Large intestine (tissue), 3 donors: ENCODE results near the gene LIN7C. TPM values are rescaled to one million over a fixed set of nuclear protein-coding genes. Genes with fewer than 3 reads are reported as not detected.

ENCODE experiments used
- DNase-seq, 2 donors: peaks; one replicate each; pipeline versions ENCODE4 v3.0.0 to v3.0.0-alpha.2; 2013
- H3K27ac ChIP-seq: one replicate; pipeline ENCODE4 v1.5.1; 2013; ENCODE audit warnings: low read length
- H3K27me3 ChIP-seq: 2 replicates; pipeline ENCODE4 v1.6.1; 2013; ENCODE audit warnings: low read length; ENCODE audit not compliant: control insufficient read depth, insufficient read depth
- H3K36me3 ChIP-seq: 2 replicates; pipeline ENCODE4 v1.6.1; 2013; ENCODE audit warnings: low read length; ENCODE audit not compliant: control insufficient read depth, insufficient read depth
- H3K4me1 ChIP-seq: one replicate; pipeline ENCODE4 v1.6.1; 2013; ENCODE audit warnings: low read length; ENCODE audit not compliant: control insufficient read depth, insufficient read depth
- H3K4me3 ChIP-seq: one replicate; pipeline ENCODE4 v1.5.1; 2013; ENCODE audit warnings: low read length
- H3K9me3 ChIP-seq: one replicate; pipeline ENCODE4 v1.6.1; 2013; ENCODE audit warnings: mild to moderate bottlenecking, low read depth, low read length, moderate library complexity; ENCODE audit not compliant: control insufficient read depth
- WGBS: methylation state at CpG from one replicate; pipeline ENCODE4 v1.1.5; 2013; ENCODE audit warnings: low lambda C conversion rate; ENCODE audit not compliant: insufficient coverage; 5-methylcytosine and 5-hydroxymethylcytosine counted together
- polyA plus RNA-seq: library from polyadenylated mRNA; unstranded; fragments of 120-200 nt; gene quantifications from one replicate; pipeline ENCODE4 v1.2.1, GENCODE V29; 2013

Gene LIN7C
- polyA plus RNA-seq, 1 donor, result 26.9 TPM

- DNase-seq, result no peak
- peaks cover 36% of the 10 kb centered on the region for H3K36me3 ChIP-seq
- no peak overlapping the region for H3K4me3 ChIP-seq
- H3K27me3 ChIP-seq, result no peaks in the 10 kb centered on the region
- WGBS, result no CpG with 5 or more reads among the region's 1 CpG
- no peaks in the 10 kb centered on the region for H3K4me1 ChIP-seq
- H3K9me3 ChIP-seq, result no peaks in the 10 kb centered on the region
- no peak overlapping the region for H3K27ac ChIP-seq
These were observed 10.8 kb downstream of the LIN7C start for GRCh38 chr11:27495710-27496300.

GRCh38 chr11:27489092-27489491 lies 17.5 kb downstream of the LIN7C start:
- no peak for DNase-seq
- H3K4me1 ChIP-seq, result no peaks in the 10 kb centered on the region
- H3K4me3 ChIP-seq, result no peak overlapping the region
- peaks cover 22% of the 10 kb centered on the region for H3K36me3 ChIP-seq
- WGBS, result no CpG with 5 or more reads among the region's 5 CpGs
- no peaks in the 10 kb centered on the region for H3K27me3 ChIP-seq
- no peak overlapping the region for H3K27ac ChIP-seq
- H3K9me3 ChIP-seq, result no peaks in the 10 kb centered on the region

GRCh38 chr11:27487706-27488105 lies 18.9 kb downstream of the LIN7C start:
- no peak for DNase-seq
- Histone ChIP-seq H3K27me3 (no peaks in the 10 kb centered on the region), H3K4me1 (no peaks in the 10 kb centered on the region), H3K27ac (no peak overlapping the region), H3K9me3 (no peaks in the 10 kb centered on the region), H3K4me3 (no peak overlapping the region), H3K36me3 (peaks cover 19% of the 10 kb centered on the region)
- 91% methylated on average over 4 of the region's 6 CpGs for WGBS

- no peaks in the 10 kb centered on the region for H3K4me1 ChIP-seq
- H3K36me3 ChIP-seq, result peaks cover 9% of the 10 kb centered on the region
- no peak overlapping the region for H3K4me3 ChIP-seq
- H3K27ac ChIP-seq, result no peak overlapping the region
- peak in 1 of 2 donors; percentile 45 for DNase-seq
- no peaks in the 10 kb centered on the region for H3K9me3 ChIP-seq
- H3K27me3 ChIP-seq, result no peaks in the 10 kb centered on the region
- no CpG with 5 or more reads among the region's 4 CpGs for WGBS
These were observed 20.4 kb downstream of the LIN7C start for GRCh38 chr11:27485930-27486773.

GRCh38 chr11:27482793-27483192 lies 23.8 kb downstream of the LIN7C start:
- H3K9me3 ChIP-seq, result no peaks in the 10 kb centered on the region
- no peak for DNase-seq
- no peaks in the 10 kb centered on the region for H3K4me1 ChIP-seq
- H3K4me3 ChIP-seq, result no peak overlapping the region
- WGBS, result no CpG with 5 or more reads among the region's 2 CpGs
- H3K27ac ChIP-seq, result no peak overlapping the region
- no peaks in the 10 kb centered on the region for H3K36me3 ChIP-seq
- no peaks in the 10 kb centered on the region for H3K27me3 ChIP-seq

GRCh38 chr11:27481992-27482391 lies 24.6 kb downstream of the LIN7C start:
- no peak overlapping the region for H3K27ac ChIP-seq
- H3K9me3 ChIP-seq, result no peaks in the 10 kb centered on the region
- 97% methylated on average over 4 of the region's 4 CpGs for WGBS
- no peak overlapping the region for H3K4me3 ChIP-seq
- no peaks in the 10 kb centered on the region for H3K36me3 ChIP-seq
- H3K27me3 ChIP-seq, result no peaks in the 10 kb centered on the region
- no peaks in the 10 kb centered on the region for H3K4me1 ChIP-seq
- no peak for DNase-seq

GRCh38 chr11:27477831-27478230 lies 28.7 kb downstream of the LIN7C start:
- Histone ChIP-seq H3K36me3 (no peaks in the 10 kb centered on the region), H3K27ac (no peak overlapping the region), H3K4me3 (no peak overlapping the region), H3K27me3 (no peaks in the 10 kb centered on the region), H3K9me3 (no peaks in the 10 kb centered on the region), H3K4me1 (no peaks in the 10 kb centered on the region)
- no CpG with 5 or more reads among the region's 2 CpGs for WGBS
- no peak for DNase-seq

- no peak for DNase-seq
- H3K4me3 ChIP-seq, result no peak overlapping the region
- H3K27me3 ChIP-seq, result no peaks in the 10 kb centered on the region
- no peaks in the 10 kb centered on the region for H3K9me3 ChIP-seq
- no peaks in the 10 kb centered on the region for H3K4me1 ChIP-seq
- no peak overlapping the region for H3K27ac ChIP-seq
- H3K36me3 ChIP-seq, result no peaks in the 10 kb centered on the region
These were observed 29.3 kb downstream of the LIN7C start for GRCh38 chr11:27477243-27477642.

GRCh38 chr11:27475622-27476021 lies 30.9 kb downstream of the LIN7C start:
- Histone ChIP-seq H3K4me3 (no peak overlapping the region), H3K27ac (no peak overlapping the region)
- WGBS, result 71% methylated on average over 1 of the region's 5 CpGs

GRCh38 chr11:27473017-27473406 lies 33.6 kb downstream of the LIN7C start:
- no peak for DNase-seq
- Histone ChIP-seq H3K4me1 (peaks cover 14% of the 10 kb centered on the region), H3K4me3 (peak overlapping the region; percentile 65), H3K9me3 (no peaks in the 10 kb centered on the region), H3K27me3 (no peaks in the 10 kb centered on the region), H3K36me3 (no peaks in the 10 kb centered on the region), H3K27ac (peak overlapping the region; percentile 75)
- WGBS, result no CpG with 5 or more reads among the region's 9 CpGs

More at GRCh38 chr11:27475622-27476021, 30.9 kb downstream of the LIN7C start:
- H3K4me1 ChIP-seq, result no peaks in the 10 kb centered on the region
- no peak for DNase-seq
- no peaks in the 10 kb centered on the region for H3K27me3 ChIP-seq
- H3K36me3 ChIP-seq, result no peaks in the 10 kb centered on the region
- no peaks in the 10 kb centered on the region for H3K9me3 ChIP-seq
